SK-N-SH treated with all-trans-retinoic acid at 6 μM for 48 hours (cell line): Measurements from ENCODE around the gene MCM9.

ENCODE experiments used
- ARNTL ChIP-seq: fragments of 450-650 bp; formaldehyde crosslinking; IDR thresholded peaks from 2 replicates; pipeline ENCODE4 v1.5.0; 2020; ENCODE audit warnings: low read depth, mild to moderate bottlenecking, moderate library complexity, borderline replicate concordance
- CREB5 ChIP-seq: fragments of 250-450 bp; sonication (Bioruptor Pico); IDR thresholded peaks from 2 replicates; pipeline ENCODE4 v1.5.1; 2020; ENCODE audit warnings: low read depth, mild to moderate bottlenecking, moderate library complexity
- PATZ1 ChIP-seq: fragments of 250-450 bp; sonication (Bioruptor Pico); IDR thresholded peaks from 2 replicates; pipeline ENCODE4 v1.8.0; 2020; ENCODE audit warnings: mild to moderate bottlenecking, moderate library complexity, borderline replicate concordance
- POU6F1 ChIP-seq: fragments of 250-450 bp; sonication (Bioruptor Pico); IDR thresholded peaks from 2 replicates; pipeline ENCODE4 v1.8.0; 2021; ENCODE audit warnings: low read depth, mild to moderate bottlenecking, moderate library complexity, borderline replicate concordance
- RARB ChIP-seq: fragments of 250-450 bp; sonication (Bioruptor Pico); IDR thresholded peaks from 2 replicates; pipeline ENCODE4 v1.8.0; 2021; ENCODE audit warnings: mild to moderate bottlenecking, moderate library complexity
- SNAI2 ChIP-seq: fragments of 250-450 bp; sonication (Bioruptor Pico); IDR thresholded peaks from 2 replicates; pipeline ENCODE4 v1.5.0; 2020; ENCODE audit warnings: mild to moderate bottlenecking, moderate library complexity
- TCF4 ChIP-seq: fragments of 250-450 bp; sonication (Bioruptor Pico); IDR thresholded peaks from 2 replicates; pipeline ENCODE4 v1.8.0; 2021; ENCODE audit warnings: mild to moderate bottlenecking, moderate library complexity, borderline replicate concordance
- TSHZ2 ChIP-seq: fragments of 250-450 bp; sonication (Bioruptor Pico); IDR thresholded peaks from 2 replicates; pipeline ENCODE4 v1.5.0; 2020; ENCODE audit warnings: mild to moderate bottlenecking, moderate library complexity
- ZFP3 ChIP-seq: fragments of 250-450 bp; sonication (Bioruptor Pico); IDR thresholded peaks from 2 replicates; pipeline ENCODE4 v1.5.0; 2020; ENCODE audit warnings: mild to moderate bottlenecking, moderate library complexity
- ZFP30 ChIP-seq: fragments of 450-650 bp; formaldehyde crosslinking; IDR thresholded peaks from 2 replicates; pipeline ENCODE4 v1.5.0; 2022; ENCODE audit warnings: mild to moderate bottlenecking, moderate library complexity
- ZNF565 ChIP-seq: fragments of 450-650 bp; formaldehyde crosslinking; conservative IDR thresholded peaks from 2 replicates; pipeline ENCODE4 v1.5.0; 2020; ENCODE audit warnings: low read depth, mild to moderate bottlenecking, moderate library complexity
- ZNF70 ChIP-seq: fragments of 450-650 bp; formaldehyde crosslinking; IDR thresholded peaks from 2 replicates; pipeline ENCODE4 v1.5.0; 2020; ENCODE audit warnings: mild to moderate bottlenecking, moderate library complexity
- ZNF8 ChIP-seq: fragments of 450-650 bp; formaldehyde crosslinking; IDR thresholded peaks from 2 replicates; pipeline ENCODE4 v1.5.0; 2020; ENCODE audit warnings: mild to moderate bottlenecking, moderate library complexity

GRCh38 chr6:118876198-118876597 is 58.8 kb downstream of the MCM9 start:
- no peak for TF ChIP-seq PATZ1 (CRISPR knock-in tag)
- no peak for TF ChIP-seq ZNF70 (CRISPR knock-in tag)
- TF ChIP-seq POU6F1 (CRISPR knock-in tag), result no peak
- TF ChIP-seq ZFP3 (CRISPR knock-in tag), result no peak
- TF ChIP-seq TSHZ2 (CRISPR knock-in tag), result no peak
- no peak for TF ChIP-seq TCF4 (CRISPR knock-in tag)
- no peak for TF ChIP-seq CREB5 (CRISPR knock-in tag)
- no peak for TF ChIP-seq ZFP30
- TF ChIP-seq ZNF565 (CRISPR knock-in tag), result no peak
- TF ChIP-seq RARB (CRISPR knock-in tag), result no peak
- no peak for TF ChIP-seq ZNF8 (CRISPR knock-in tag)
- TF ChIP-seq ARNTL (CRISPR knock-in tag), result no peak
- no peak for TF ChIP-seq SNAI2 (CRISPR knock-in tag)
